GM12892 (cell line): ENCODE data around the gene SLC52A3.

Experiments
- POLR2A ChIP-seq: IDR thresholded peaks from 2 replicates; pipeline ENCODE4 v1.6.1; 2011; ENCODE audit warnings: low read depth, low read length, control low read depth
- TAF1 ChIP-seq: IDR thresholded peaks from 2 replicates; pipeline ENCODE4 v1.6.1; 2011; ENCODE audit warnings: low read depth, mild to moderate bottlenecking, control low read depth, low read length, borderline replicate concordance

GRCh38 chr20:779771-780170, 11.5 kb upstream of the SLC52A3 start:
- TF ChIP-seq TAF1 (no peak), POLR2A (no peak)
